ENCODE results near the gene FAF1.

DNA sequence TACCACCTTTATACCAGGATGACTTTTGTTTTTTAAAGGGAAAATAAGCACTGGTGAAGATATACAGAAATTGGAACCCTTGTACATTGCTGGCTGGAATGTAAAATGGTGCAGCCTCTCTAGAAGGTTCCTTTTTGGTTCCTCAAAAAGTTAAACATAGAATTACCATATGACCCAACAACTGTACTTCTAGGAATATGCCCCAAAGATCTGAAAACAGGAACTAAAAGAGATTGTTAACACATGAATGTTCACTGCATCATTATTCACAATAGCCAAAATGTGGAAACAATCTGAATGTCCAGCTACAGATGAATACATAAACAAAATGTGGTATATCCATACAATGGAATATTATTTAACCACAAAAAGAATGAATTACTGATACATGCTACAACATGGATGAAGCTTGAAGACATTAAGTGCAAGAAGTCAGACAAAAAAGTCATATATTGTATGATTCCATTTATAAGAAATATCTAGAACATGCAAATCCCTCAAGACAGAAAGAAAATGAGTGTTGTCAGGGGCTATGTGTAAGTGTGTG is 452.0 kb downstream of the FAF1 start:
- TF ChIP-seq GATA3 (IDR thresholded peaks at IDR 0.05; ENCODE audit: low read depth, low read length) (no peak), GATA2 (IDR thresholded peaks at IDR 0.05; ENCODE audit: low read depth, low read length) (no peak)

All from SH-SY5Y (cell line).